Posterior vena cava (tissue), 2 donors: ENCODE measurements around the gene CACNA2D3. TPM values are rescaled to one million over a fixed set of nuclear protein-coding genes. Genes with fewer than 3 reads are reported as not detected.

Experiments
- DNase-seq: peaks from one replicate; pipeline ENCODE4 v3.0.0-alpha.2; 2020; ENCODE audit warnings: low spot score
- intact Hi-C, 2 donors: fragments of 100-400 bp; cut with DNase I; formaldehyde crosslinking; loops; one replicate each; pipeline versions ENCODE4 v1.14.1 to v1.14.2; 2022 to 2023
- total RNA-seq, 2 donors: library from RNA; stranded (reverse); fragmentation: NEBNext Ultra II Directional; extraction: Animal tissue kit (Norgen Biotek cat#: 25700); gene quantifications; one replicate each; pipeline ENCODE4 v1.2.1, GENCODE V29; 2021
- donor health status: DM: yes; HTN: yes; CAD: no.
- donor health status: DM: yes; HTN: yes; CAD: no.

Gene CACNA2D3
- total RNA-seq, 2 donors from 2014 or later = 2.0 to 4.0 TPM

DNA sequence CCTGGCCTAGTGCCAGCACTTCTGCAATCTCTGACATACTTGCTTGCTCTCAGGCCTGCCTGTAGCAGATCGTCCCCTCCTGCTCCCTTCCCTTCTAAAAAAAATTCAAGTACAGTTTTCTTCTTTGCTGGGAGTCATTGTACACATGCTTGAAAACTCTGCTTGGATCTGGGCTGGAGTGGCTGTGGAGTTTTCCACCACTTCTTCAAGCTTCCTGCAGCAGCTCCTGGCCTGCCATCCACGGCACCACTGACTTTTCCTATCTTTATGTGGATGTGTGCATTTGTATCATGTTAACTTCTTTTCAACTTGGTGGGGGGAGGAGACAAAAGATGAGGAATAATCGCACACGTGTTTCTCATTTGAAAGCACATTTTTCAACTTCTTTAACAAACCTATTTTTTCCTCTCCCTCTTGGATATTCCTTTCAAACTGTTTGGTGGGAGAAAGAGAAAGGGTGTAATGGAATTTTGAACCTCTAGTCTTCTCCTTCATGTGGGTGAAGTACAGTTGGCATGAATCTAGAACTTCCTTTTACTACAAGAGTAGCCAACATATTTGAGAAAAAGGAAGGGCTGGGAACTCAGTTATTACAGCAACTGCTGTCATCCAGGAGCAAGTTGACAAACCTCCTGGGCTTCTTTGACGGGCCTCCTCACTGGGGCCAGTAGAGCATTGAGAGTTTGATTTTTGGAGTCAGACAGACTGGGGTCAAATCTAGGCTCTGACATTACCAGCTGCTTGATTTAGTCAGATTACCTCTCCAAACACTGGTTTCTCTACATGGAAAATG lies 866.7 kb downstream of the CACNA2D3 start:
- DNase-seq = no peak
- intact Hi-C loops = no loop called here

GRCh38 chr3:54994111-54994513 lies 871.8 kb downstream of the CACNA2D3 start:
- intact Hi-C loops = no loop called here
- no peak for DNase-seq

DNA sequence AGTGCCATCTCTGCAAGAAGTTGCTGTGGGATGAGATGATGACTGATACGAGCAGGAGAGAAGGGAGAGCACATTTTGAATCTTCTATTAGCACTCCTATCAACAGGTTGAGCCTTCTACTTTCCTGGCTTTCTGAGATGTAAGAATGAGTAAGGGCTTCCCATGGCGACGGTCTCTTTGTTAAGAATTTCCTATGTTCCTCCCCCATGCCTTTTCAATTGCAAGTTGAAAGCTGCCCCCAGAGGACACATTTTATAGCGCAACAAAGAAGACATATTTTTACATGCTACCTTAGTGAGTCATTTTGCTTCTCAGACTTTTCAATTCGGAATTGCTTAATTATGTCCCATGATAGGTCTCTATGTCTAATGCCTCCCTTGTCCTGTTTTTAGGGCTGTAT lies 876.8 kb downstream of the CACNA2D3 start:
- DNase-seq = no peak
- intact Hi-C loops = no loop called here

DNA sequence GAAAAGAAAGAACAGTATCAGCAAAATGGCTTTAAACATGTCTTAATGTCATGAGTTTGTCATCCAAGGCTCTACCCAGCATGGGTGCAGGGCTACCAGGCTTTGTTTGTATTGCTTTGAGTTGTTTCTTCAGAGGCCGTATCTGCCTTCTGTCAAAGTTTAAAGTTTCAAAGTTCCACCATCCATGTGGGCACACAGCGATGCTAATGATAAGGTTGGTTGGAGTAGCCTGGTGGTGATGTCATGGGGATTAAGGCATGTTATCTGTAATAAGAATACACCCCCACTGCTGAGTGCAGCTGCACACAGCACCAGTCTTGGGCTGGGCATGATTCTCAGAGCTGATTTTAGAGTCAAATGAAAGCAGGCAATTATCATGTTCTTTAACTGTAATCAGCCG lies 877.5 kb downstream of the CACNA2D3 start:
- no peak for DNase-seq
- intact Hi-C loops = no loop called here

DNA sequence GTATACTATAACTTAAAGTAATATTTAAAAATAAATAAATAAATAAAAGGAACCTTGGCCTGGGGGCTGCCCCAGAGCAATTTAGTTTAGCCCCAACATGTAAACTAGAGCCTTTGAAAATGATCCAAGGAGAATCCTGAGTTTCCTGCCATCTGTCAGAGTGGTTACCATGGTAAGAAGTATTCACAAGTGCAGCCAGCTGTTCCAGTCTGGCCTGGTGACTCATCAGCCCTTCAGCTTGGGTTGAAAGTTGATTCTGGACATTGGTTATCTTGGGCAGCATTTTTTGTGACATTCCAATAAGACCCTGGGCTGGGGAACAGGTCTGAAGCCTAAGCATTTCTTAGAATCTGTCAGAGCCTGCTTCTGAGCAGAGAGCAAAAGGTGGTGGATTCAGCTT lies 878.2 kb downstream of the CACNA2D3 start:
- no peak for DNase-seq
- intact Hi-C loops = no loop called here

GRCh38 chr3:55000953-55001352 lies 878.6 kb downstream of the CACNA2D3 start:
- intact Hi-C loops = no loop called here
- no peak for DNase-seq

DNA sequence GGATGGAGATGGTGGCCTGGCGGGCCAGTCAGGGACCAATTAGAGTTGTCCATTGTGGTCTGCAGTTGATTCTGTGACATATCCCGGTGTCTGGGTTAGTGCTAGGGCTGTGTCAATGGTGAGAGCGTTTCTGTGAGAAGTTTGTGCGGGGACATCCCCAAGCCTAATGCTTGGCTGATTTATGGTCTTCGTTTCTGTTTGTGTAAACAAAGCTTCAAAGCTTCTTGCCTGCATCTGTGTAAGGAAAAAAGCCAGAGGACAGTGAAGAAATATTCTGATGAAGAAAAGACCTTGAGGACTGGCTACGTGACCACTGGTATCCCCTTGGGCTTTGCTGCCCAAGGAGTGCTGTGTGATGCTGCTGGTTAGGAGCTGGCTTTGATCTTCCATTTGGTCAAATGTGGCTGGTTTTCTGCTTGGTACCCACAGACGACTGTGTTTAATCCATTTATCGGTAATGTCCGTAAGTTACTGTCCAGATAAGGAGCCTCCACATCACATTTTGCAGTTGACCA lies 880.1 kb downstream of the CACNA2D3 start:
- DNase-seq = no peak
- intact Hi-C loops = no loop called here

DNA sequence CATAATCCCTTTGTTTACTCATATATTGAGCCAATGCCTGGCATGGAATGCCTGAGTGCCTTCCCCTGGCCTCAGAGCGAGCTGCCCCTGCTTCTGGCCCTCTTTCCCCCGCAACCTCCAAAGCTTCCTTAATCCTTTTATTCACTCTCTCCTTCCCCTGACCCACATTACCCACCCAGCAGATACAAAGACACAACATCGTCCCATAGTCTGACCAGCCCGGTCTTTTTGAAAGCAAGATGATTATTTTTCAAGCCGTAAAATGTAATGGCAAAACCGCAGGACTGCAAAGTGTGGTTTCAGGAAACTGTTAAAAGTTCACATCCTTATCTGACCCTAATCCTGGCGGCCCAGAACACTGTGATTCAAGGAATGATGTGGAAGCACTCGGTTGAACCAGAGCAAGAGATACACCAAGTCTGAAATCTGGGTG lies 883.9 kb downstream of the CACNA2D3 start:
- intact Hi-C loops = no loop called here
- DNase-seq = no peak

GRCh38 chr3:55007971-55008370 lies 885.6 kb downstream of the CACNA2D3 start:
- intact Hi-C loops = loop anchor here in 1 of 2 donors (2.0 kb wide), 1 partner anchor 23 kb away; no protein-coding TSS in a partner anchor
- no peak for DNase-seq

DNA sequence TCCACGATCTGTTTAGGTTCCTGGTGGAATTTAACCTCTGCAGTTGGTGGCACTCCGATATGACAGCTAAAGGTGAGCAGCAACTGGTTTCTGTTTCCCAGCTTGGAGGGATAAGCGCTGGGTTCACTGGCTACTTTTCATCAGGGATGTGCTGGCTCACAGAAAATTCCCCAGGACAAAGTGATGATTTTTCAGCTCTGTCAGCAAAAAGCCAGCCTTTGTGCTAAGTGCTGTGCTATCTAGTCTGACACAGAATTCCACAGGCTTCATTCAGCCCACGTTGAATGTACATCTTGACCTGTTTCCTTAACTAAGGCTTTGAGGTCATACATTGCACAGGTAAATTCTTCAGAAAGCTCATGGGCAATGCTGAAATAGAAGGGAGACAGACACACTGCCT lies 887.0 kb downstream of the CACNA2D3 start:
- intact Hi-C loops = loop anchor here in 1 of 2 donors (2.0 kb wide), 1 partner anchor 21 kb away; no protein-coding TSS in a partner anchor

GRCh38 chr3:55012091-55012490 lies 889.7 kb downstream of the CACNA2D3 start:
- DNase-seq = no peak
- intact Hi-C loops = no loop called here

More for the DNA sequence above, 887.0 kb downstream of the CACNA2D3 start:
- no peak for DNase-seq

DNA sequence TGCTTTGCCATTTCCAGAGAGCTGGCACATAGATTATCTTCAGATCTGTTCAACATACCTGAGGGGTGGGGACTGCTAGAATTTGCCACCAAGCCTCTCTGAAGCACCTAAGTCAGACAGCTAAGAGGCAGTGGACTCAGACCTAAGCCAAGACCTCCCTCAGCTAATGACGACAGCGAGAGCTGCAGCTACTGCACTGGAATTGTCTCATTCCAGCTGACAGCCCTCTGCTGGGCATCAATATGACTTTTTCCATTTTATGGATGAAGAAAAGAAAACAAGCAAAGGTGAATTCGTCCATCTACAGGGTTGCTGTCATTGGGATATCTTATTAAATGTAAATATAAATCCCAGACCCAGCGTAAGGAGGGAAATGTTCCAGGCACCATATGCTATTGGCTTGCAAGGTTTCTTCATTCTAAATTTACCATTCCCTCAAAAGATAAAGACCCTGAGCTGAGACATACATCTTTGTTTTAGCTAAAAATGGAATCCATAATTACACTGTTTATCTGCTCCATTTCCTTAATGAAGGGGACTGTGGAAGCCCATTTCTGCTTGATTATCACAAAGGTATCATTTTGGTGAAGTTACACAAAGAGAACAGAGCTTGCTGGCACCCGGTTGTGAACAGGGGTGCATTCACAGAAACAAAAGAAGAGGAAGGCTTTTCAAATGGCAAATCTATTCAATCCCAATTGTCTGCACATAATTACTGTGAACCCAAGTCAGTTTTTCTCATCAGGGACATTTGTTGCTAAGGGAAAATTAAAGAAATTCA lies 891.0 kb downstream of the CACNA2D3 start:
- no peak for DNase-seq
- intact Hi-C loops = no loop called here

DNA sequence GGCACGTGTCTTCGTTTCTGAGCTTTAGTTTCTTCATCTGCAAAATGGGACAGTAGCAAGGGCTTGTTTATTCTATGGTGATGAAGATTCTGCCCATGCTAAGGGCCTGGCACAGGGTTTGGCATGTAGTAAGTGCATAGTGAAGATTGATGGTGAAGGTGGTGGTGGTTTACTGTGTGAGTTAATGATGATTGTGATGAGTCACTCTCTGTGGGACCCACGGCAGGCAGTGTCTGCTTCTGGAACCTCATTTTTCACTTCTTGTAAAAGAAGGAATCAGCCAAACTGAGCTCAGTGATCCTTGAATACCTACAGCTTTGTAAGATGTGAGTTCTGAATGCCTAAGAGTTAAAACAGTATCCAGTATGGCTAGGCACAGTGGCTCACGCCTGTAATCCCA lies 891.7 kb downstream of the CACNA2D3 start:
- intact Hi-C loops = no loop called here

DNA sequence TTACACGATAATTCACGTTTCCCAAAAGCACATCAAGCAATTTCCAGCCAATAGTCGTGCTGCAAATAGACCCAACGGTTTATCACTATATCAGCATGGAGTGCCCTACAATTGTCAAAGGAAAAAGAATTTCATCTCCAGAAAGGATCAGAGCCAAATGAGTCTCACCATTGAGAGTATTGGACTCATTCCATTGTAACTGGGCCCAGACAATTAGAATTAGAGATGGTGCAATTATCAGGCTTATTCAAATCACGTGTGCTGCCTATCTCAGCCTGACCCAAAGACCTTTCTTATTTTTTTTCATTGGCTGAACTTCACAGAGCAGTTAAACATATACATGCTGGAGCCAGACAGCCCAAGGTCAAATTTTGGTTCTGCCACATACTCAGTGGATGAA lies 892.6 kb downstream of the CACNA2D3 start:
- intact Hi-C loops = no loop called here
- DNase-seq = no peak

More for the DNA sequence above, 891.7 kb downstream of the CACNA2D3 start:
- DNase-seq = no peak

DNA sequence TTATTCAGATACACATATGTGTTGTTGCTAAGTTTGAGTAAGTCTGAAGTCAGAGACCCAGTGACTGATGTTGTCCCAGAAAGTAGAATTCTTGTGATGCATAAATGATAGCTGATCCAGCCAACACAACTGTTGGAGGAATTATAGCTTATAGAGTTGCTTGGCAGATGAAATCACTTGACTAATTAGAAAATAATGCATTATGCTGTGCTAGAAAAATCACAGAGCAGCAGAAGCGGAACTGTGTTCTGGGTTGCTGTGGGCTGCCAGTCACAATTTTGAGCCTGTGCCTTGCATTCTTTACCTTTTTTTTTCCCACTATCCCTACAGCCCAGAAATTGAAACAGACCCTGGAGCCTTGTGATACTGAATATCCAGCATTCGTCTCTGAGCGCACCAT lies 895.5 kb downstream of the CACNA2D3 start:
- DNase-seq = no peak
- intact Hi-C loops = no loop called here

- no peak for DNase-seq
- intact Hi-C loops = loop anchor here in 1 of 2 donors (2.0 kb wide), 1 partner anchor 22 kb away; no protein-coding TSS in a partner anchor
Observed at GRCh38 chr3:55030938-55031337, 908.6 kb downstream of the CACNA2D3 start.

- no peak for DNase-seq
- intact Hi-C loops = no loop called here
Observed at GRCh38 chr3:55036883-55037577, 914.7 kb downstream of the CACNA2D3 start.

GRCh38 chr3:55042591-55042990 lies 920.2 kb downstream of the CACNA2D3 start:
- DNase-seq = no peak
- intact Hi-C loops = no loop called here

DNA sequence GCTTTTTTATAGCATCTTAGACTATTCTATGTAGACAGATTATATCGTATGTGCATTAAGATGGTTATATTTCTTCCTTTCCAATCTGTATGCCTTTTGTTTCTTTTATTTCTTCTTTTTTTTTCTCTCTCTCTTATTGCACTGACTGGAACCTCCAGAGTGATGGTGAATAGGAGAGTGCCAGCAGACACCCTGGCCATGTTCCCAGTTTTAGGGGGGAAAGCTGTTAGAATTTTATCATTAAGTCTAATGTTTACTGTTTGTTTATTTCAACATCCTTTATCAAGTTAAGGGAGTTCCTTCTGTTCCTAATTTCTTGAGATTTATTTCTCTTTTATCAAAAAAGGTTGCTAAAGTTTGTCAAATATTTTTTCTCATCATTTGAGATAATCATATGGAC lies 922.1 kb downstream of the CACNA2D3 start:
- intact Hi-C loops = no loop called here
- DNase-seq = no peak
